OCI-LY7 (cell line): ENCODE results near the gene TRIM25.

ENCODE experiments used
- EZH2phosphoT487 ChIP-seq: fragments of 200-600 bp; sonication (generic); IDR thresholded peaks from 2 replicates; pipeline ENCODE4 v1.6.1; 2018; ENCODE audit warnings: low read depth, borderline replicate concordance, mild to moderate bottlenecking, mixed run types, antibody characterized with exemption, low read length, moderate library complexity, mixed read lengths
- TF ChIP-seq, protein P1 (sequence below): fragments of 200-600 bp; sonication (generic); conservative IDR thresholded peaks from 2 replicates; pipeline ENCODE4 v1.5.1; 2014; ENCODE audit warnings: mild to moderate bottlenecking, antibody characterized with exemption, low read length, moderate library complexity, mixed read lengths

GRCh38 chr17:56897646-56898424 lies 16.0 kb downstream of the TRIM25 start:
- TF ChIP-seq, protein P1, sequence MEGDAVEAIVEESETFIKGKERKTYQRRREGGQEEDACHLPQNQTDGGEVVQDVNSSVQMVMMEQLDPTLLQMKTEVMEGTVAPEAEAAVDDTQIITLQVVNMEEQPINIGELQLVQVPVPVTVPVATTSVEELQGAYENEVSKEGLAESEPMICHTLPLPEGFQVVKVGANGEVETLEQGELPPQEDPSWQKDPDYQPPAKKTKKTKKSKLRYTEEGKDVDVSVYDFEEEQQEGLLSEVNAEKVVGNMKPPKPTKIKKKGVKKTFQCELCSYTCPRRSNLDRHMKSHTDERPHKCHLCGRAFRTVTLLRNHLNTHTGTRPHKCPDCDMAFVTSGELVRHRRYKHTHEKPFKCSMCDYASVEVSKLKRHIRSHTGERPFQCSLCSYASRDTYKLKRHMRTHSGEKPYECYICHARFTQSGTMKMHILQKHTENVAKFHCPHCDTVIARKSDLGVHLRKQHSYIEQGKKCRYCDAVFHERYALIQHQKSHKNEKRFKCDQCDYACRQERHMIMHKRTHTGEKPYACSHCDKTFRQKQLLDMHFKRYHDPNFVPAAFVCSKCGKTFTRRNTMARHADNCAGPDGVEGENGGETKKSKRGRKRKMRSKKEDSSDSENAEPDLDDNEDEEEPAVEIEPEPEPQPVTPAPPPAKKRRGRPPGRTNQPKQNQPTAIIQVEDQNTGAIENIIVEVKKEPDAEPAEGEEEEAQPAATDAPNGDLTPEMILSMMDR = no peak
- no peak for TF ChIP-seq EZH2phosphoT487
